ENCODE results near the gene PGF. TPM values are rescaled to one million over a fixed set of nuclear protein-coding genes. Genes with fewer than 3 reads are reported as not detected.
"Not testable (repeated sequence)": the region's sequence is repeated elsewhere in the genome, so short reads cannot be mapped to it uniquely, and the experiment has no call there.

PGF gene
- polyA plus RNA-seq, 4 donors: 8.4 to 12.7 (median 9.3) TPM

DNA sequence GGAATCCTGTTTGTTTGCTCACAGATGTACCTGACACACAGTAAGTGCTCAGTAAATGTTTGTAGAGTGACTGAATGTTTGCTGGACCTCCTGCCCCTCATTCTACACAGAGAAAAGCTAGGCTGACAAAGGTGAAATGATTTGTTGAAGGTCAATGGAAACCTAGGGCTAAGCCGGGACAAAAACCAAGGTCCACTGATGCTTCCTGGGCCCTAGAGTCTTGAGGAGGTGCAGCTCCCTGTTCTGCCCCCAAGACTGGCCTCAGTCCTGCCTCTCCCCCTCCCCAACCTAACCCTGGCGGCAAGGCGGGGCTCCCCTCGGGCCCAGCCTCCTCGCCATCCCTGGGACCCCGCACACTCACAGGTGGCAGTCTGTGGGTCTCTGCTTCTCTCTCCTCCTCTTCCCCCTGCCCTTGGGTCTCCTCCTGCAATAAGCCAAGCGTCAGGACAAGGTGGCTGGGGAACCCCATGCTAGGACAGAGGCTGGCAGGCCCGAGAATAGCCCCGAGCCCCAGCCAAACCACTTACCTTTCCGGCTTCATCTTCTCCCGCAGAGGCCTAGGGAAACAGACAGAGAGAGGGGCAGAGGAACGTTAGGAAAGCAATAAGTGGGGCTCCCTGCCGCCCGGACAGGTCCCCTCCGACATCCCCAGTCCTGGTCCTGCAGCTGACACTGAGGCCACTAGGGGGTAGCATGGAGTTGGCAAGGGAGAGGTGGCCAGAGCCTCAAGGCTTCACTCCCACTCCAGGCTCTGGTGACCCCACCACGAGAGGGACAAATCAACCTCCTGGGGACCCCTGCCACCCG is 9.3 kb downstream of the PGF start:
- no peak for DNase-seq (ENCODE audit: low read depth in 4 of 4, low spot score in 3 of 4)

DNA sequence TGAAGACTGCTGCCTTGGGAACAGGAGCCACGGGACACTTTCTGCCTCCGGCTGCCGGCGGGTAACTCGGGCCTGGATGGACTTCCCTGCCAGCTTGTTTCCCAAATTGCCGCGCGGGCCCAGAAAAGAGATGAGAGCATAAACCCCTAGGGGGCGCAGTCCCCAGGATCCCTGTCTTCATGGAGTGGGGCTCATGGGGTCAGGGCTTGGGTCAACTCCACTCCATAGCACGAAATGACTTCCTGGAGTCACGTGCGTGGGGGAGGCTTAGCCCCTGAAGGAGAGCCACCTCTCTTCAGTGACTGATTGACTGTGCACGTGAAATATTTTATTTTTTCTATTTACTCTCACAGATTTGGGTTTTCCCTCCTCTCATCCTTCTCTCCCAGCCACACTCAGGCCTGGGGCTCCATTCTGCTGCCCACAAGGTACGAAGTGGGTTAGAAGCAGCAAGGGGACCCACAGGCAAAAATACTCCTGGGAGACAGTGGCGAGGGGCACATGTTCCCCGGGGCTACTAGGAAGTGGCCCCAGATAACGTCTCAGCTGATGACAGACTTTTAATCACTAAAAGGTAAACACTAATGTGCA is 10.0 kb downstream of the PGF start:
- no peak for DNase-seq (ENCODE audit: low read depth in 4 of 4, low spot score in 3 of 4)

DNA sequence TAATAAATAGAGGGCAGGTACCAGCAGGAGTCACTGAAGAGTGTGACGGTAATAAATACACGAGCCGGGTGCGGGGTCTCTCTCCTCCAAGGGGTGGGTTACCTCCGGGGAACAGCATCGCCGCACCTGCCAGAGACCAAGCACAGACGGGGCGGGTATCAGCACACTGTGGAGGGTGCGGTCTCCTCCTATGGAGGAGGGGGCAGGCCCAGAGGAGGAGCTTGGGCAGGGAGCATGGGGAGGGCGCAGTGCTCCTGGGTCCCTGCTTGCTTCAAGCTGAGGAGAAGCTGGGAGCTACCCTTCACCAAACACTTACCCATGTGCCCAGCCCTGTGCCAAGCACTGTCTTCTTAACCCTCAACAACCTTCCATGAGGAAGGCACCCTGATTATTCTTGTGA is 12.8 kb downstream of the PGF start:
- DNase-seq (ENCODE audit: low read depth in 4 of 4, low spot score in 3 of 4): no peak

DNA sequence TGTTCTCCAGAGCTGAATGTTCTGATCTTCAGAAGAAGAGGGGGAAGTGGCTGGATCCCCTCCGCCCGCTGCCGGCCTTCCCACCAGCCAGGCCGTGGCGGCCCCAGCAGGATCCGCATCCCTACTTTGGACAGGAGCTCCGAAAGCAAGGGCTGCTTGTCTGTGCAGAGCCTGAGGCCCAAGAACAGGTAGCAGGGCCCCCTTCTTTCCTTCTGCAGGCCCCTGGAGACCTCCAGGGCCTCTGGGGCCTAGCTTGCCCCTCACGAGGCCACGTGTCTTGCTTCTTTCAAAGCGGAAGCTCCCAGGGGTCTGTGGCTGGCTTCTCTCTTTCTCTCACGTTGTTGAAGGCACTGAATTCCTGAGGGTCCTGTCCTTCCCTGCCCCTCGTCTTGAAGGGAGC is 13.2 kb downstream of the PGF start:
- no peak for DNase-seq (ENCODE audit: low read depth in 4 of 4, low spot score in 3 of 4)

DNA sequence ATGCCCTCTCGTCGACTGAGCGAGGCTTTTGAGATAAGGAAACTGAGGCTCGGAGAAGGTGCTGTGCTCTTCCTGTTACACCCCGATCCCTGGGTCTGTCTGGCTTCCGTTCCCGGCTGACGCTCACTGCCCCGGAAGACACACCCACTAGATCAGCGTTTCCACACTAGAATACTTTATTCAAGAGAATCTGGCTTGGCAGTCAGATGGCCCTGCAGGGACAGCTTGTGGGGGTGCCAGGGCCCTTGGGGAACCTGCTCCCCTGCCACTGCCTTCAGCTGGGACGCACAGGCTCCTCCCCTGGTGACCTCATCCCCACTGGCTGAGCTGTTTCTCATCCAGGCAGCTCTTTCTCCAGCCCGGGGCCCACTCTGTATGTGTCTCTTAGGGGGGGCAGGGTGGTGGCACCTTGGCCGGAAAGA is 13.7 kb downstream of the PGF start:
- no peak for DNase-seq (ENCODE audit: low read depth in 4 of 4, low spot score in 3 of 4)

DNA sequence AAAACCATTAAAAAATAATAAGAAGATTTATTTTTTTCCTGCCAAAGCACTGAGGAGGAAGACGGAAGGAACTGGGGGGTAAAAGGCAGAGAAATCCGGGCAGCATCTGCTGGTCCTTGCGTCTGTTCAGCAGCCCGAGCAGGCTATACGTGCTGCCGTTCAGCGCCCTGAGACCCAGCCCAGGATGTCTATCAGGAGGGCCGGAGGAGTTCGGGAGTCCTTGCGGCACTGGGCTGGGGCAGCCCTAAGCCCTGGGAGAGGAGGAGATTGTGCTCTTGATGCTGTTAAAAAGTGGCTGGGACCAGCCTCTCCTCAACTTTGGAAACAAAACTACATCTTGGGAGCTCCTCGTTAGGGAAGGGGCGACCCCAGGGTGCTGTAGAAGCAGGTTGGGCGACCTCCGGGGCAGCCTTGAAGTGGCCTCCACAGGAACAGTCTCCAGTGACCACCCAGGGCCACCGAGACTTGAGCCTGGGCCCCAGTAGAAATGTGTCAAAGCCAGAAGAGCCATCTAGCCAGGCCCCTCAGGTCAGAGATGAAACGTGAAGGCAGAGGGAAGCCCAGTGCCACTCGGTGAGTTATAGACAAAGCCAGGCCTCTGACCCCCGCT is 14.3 kb downstream of the PGF start:
- DNase-seq (ENCODE audit: low read depth in 4 of 4, low spot score in 3 of 4): no peak

DNA sequence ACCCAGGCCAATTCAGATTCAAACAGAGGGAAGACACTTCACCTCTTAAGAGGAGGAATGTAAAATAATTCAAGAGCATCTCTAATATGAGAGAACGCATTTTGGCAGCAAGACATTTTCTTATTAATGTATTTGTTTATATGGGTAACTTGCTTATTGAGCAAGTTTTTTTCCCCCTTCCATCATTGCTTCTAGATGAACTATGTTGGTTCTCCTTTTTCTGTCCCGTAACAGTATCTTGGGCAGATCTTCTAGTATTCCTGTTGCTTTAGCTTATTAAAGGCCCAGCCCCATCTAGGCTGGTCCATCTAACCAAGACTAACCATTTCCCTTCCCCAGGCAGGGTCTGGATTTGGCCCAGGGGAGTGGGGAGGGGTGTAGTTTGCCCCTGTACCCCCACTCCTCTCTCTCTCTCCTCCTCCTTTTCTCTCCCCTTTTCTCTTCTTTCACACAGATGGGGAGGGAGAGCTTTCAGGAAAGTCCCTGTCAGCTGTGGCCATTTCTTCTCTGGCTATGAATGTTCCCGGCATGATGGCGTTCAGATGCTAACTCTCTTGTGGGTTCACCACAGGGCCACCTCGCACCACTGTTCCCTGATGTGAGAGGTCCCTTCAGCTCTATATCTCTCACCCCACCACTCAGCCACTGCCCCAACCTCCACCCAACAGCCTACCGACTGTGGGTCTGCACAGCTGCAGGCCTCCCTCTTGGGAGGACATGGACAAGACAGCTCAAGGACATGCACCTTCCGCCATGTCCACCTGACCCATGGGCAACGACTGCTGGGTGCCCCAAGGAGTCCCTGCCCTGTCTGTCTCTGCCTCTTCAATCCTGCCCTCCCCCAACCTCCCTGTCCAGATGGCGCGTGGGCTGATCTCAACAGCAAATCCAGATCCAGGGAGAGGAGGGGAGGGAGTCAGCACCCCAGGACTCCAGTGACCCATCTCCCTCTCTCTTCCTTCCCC is 16.6 kb downstream of the PGF start:
- DNase-seq (ENCODE audit: low read depth in 4 of 4, low spot score in 3 of 4): no peak

DNA sequence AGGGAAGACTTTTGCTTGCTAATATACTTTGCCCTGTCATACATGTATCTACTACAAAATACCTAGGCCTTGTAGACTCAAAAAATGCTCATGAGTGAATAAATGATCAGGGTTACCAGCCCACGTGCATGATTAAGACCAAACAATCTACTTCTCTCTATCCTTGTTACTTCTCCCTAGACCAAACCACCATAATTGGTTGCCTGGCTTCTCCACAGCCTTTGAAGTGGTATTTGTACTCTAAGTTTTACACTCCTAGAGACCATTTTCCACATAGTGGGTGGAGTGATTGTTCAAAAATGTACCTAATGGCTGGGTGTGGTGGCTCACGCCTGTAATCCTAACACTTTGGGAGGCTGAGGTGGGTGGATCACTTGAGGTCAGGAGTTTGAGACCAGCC is 18.2 kb downstream of the PGF start:
- no peak for DNase-seq (ENCODE audit: low read depth in 4 of 4, low spot score in 3 of 4)

DNA sequence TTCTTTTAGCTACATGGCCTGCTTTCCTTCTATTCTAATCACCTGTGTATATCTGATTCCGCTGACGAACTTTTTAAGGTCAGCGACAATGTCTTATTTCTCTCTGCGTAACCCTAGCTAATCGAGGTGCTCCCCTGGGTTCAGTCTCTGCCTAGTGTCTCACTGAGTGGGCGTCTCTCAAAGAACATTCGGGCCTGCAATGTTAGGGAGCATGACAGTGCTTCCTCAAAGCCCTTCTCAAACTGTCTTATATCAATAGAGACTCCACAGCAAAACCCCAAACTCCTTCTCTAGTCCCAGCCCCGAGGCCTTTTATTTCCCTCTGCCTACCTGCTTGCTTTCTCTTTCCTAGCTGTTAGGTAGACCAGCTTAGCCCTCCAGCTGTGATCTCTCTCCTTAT is 18.7 kb downstream of the PGF start:
- DNase-seq (ENCODE audit: low read depth in 4 of 4, low spot score in 3 of 4): no peak

DNA sequence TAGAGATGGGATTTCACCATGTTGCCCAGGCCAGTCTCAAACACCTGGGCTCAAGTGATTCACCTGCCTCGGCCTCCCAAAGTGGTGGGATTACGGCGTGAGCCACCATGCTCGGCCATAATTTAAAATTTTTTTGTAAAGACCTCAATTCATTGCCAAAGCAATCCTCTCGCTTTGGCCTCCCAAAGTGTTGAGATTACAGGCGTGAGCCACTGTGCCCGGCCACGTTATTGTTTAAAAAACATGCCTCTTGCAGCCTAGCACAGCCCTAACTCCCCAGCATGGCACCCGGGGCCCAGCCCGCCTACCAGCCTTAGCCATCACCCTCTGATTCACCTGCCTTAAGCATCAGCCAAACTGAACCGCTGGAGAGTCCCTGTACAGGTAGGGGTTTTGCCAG is 19.2 kb downstream of the PGF start:
- DNase-seq (ENCODE audit: low read depth in 4 of 4, low spot score in 3 of 4): no peak

DNA sequence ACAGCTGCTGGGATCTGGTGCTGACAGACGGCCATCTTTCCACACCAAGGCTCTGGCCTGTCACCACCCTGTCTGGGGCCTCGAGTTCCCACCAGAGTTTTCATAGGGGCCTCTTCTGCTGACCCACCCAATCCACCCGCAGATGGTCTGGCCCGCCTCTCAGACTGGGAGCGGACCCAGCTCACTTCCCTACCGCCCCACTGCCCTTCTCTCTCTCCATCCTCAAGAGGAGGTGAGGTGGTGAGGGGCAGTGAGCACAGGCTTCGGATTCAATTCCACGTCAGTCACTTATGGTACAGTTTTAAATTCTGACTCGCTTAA is 20.1 kb downstream of the PGF start:
- no peak for DNase-seq (ENCODE audit: low read depth in 4 of 4, low spot score in 3 of 4)

DNA sequence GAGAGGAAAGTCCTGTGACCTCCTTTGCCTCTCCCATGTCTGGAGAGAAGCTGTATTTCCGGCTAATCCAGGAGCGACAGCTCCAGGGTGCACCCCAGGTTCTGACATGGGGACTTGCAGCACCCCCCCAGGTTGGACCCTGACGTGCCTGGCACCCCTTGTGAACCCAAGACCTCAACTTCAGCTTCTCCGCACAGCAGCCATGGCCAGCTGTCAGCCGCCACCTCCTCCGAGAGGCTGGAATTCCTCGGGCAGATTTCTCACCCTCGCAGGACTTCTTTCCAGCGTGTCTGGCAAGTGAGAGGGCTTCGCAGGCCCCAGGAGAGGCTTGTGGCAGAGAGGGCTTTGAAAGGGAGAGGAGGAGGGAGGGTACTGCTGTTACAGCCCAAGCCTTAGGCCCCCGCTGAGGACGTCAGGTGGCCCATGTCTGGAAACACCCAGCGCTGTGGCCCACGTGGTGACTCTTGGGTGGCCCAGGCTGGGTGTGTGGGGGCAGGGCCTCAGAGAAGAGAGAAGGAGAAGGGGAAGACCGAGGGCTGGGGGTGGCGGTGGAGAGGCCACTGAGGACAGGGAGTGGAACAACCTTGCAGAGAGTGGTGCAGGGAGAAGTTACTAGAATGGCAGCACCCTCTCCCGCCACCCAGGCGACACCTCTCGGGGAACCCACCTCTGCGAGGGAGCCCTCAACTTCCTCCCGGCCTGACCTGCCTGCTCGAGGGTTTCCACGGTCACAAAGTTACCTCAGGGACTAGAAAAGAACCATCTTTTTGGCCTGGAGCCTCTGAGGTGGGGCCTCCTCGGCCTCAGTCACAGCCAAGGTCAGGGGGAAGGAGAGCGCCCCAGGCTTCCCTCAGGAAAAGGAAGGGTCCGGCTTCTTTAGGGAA is 20.7 kb downstream of the PGF start:
- DNase-seq (ENCODE audit: low read depth in 4 of 4, low spot score in 3 of 4): no peak

DNA sequence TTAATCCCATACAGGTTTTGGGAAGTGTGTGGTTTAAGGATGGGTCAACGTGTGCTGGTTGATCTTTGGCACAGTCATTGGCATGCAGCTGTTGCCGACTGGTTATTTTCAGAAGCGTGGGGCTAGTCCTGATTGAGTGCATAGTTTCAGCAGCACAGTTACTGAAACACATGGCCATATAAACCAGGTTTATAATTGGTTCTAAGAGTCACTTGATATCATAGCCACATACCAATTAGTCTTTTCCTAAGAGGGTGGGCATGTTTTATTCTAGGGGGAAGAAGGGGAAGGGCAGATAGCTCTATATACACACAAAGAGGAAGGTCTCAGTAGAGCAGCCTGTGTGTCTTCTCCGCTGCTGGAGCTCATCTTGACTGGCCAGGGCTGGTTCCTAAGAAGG is 21.4 kb downstream of the PGF start:
- no peak for DNase-seq (ENCODE audit: low read depth in 4 of 4, low spot score in 3 of 4)

DNA sequence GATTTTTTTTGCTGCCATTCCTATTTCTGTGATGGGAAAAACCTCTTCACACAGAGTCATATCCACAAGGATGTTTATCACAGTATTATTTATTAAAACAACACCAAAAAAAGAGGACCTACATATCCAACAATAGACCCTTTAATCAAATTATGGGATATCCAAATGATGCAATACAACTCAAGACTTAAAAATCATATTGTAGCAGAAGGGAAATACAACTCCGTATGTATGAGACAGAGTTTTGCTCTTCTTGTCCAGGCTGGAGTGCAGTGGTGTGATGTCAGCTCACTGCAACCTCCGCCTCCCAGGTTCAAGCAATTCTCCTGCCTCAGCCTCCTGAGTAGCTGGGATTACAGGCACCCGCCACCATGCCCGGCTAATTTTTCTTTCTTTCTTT is 22.5 kb downstream of the PGF start:
- DNase-seq (ENCODE audit: low read depth in 4 of 4, low spot score in 3 of 4): not testable (repeated sequence)

DNA sequence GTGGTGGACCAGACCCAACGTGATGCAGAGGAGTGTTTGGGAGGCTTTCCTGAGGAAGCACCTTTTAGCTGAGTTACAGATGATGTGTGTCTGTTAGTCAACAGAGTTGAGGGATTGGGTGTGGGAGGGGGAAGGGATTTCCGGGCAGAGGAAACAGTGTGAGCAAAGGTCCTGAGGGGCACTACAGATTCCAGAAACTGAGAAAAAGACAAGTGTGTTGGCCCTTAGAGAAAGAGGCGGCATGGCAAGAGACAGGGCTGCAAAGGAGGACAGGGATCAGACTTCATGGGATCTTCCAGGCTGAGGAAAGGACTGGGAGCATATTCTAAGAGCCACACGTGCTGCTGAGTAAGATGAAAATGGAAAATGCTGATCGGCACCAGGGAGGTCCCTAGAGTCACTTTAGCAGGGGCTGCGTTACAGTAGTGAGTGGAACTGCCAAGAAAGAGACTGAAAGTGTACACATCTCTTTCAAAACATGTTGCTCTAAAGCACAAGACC is 22.9 kb downstream of the PGF start:
- DNase-seq (ENCODE audit: low read depth in 4 of 4, low spot score in 3 of 4): no peak

DNA sequence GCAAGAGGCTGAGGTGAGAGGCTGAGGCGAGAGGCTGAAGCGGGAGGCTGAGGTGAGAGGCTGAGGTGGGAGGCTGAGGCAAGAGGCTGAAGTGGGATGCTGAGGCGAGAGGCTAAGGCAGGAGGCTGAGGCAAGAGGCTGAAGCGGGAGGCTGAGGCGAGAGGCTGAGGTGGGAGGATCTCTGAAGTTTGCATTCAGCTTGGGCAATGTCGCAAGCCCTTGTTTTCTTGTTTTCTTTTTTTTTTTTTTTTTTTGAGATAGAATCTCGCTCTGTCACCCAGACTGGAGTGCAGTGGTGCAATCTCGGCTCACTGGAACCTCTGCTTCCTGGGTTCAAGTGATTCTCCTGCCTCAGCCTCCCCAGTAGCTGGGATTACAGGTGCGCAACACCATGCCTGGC is 23.7 kb downstream of the PGF start:
- not testable (repeated sequence) for DNase-seq (ENCODE audit: low read depth in 4 of 4, low spot score in 3 of 4)

DNA sequence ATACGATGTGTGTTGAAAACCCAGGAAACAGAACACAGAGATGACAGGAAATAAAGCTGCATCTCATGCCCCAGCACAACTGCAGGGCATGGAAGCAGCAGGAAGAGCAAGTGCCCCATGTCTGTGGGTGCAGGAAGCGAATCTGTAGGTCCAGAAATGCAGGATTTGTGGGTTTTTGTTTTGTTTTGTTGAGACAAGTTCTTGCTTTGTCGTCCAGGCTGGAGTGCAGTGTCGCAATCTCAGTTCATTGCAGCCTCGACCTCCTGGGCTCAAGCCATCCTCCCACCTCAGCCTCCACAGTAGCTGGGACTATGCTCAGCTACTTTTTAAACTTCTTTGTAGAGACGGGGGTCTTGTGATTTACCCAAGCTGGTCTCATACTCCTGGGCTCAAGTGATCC is 26.2 kb downstream of the PGF start:
- no peak for DNase-seq (ENCODE audit: low read depth in 4 of 4, low spot score in 3 of 4)

DNA sequence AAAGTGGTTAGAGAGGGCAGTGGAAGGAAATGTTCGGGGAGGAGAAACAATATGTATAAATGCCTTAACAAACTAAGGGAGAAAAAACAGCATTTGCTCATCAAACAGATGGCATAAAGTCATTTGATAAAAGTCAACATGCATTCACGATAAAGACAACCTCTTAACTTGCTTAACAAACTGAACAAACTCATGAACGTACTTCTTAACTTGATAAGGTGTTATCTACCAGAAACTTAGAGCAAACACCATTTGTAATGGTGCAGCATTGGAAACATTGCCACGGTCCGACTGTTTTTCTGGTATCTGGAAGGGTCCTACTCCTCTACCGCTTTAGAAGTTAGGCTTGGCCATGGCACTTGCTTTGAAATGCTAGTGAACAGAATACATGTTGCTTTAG is 28.2 kb downstream of the PGF start:
- DNase-seq (ENCODE audit: low read depth in 4 of 4, low spot score in 3 of 4): no peak

DNA sequence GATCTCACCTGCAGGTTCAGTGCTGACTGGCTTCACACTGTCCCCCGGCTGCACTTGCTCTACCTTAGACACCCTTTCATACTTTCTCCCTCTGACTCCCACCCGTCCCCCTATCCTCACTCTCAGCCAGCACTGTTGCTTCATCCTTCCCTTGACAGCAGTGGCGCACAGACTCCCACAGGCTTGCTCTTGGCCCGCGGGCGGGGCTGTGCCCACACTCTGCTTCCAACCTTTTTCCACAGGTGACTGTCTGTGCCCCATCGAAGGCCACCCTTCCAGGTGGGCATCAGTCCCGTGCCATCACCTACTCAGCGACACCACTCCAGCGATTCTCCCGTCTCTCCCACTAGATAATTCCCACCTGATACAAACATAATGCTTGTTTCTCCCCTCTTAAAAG is 31.3 kb downstream of the PGF start:
- DNase-seq (ENCODE audit: low read depth in 4 of 4, low spot score in 3 of 4): no peak

Measured in right renal pelvis (tissue), 4 donors.